ENCODE data around the gene CHD2. TPM values are rescaled to one million over a fixed set of nuclear protein-coding genes. Genes with fewer than 3 reads are reported as not detected.
"Not testable (repeated sequence)": the region's sequence is repeated elsewhere in the genome, so short reads cannot be mapped to it uniquely, and the experiment has no call there.

Gene CHD2
- total RNA-seq, 1 donor from 2014 or later: 89.9 TPM

- Mint-ChIP-seq H3K9me3 (ENCODE audit: unreplicated experiment) (no peaks in the 10 kb centered on the region), H3K36me3 (ENCODE audit: unreplicated experiment) (no peaks in the 10 kb centered on the region), H3K27me3 (ENCODE audit: unreplicated experiment) (no peaks in the 10 kb centered on the region), H3K27ac (ENCODE audit: unreplicated experiment) (peak overlapping the region; percentile 67), H3K4me1 (ENCODE audit: unreplicated experiment) (peaks cover 14% of the 10 kb centered on the region), H3K4me3 (ENCODE audit: unreplicated experiment) (no peak overlapping the region)
- no peak for TF ChIP-seq CTCF (IDR thresholded peaks at IDR 0.05)
- no peak for DNase-seq (ENCODE audit: extremely low spot score, unreplicated experiment)
Measured at GRCh38 chr15:92869263-92869940, 30.7 kb upstream of the CHD2 start.

- TF ChIP-seq CTCF (IDR thresholded peaks at IDR 0.05): no peak
- H3K36me3 Mint-ChIP-seq (ENCODE audit: unreplicated experiment): no peaks in the 10 kb centered on the region
- no peak overlapping the region for H3K27ac Mint-ChIP-seq (ENCODE audit: unreplicated experiment)
- no peak overlapping the region for H3K4me3 Mint-ChIP-seq (ENCODE audit: unreplicated experiment)
- H3K9me3 Mint-ChIP-seq (ENCODE audit: unreplicated experiment): no peaks in the 10 kb centered on the region
- DNase-seq (ENCODE audit: extremely low spot score, unreplicated experiment): peak; percentile 27
- H3K27me3 Mint-ChIP-seq (ENCODE audit: unreplicated experiment): no peaks in the 10 kb centered on the region
- peaks cover 14% of the 10 kb centered on the region for H3K4me1 Mint-ChIP-seq (ENCODE audit: unreplicated experiment)
Measured at GRCh38 chr15:92870010-92870591, 30.0 kb upstream of the CHD2 start.

GRCh38 chr15:92872967-92873366, 27.2 kb upstream of the CHD2 start:
- not testable (repeated sequence) for H3K27ac Mint-ChIP-seq (ENCODE audit: unreplicated experiment); H3K36me3 Mint-ChIP-seq (ENCODE audit: unreplicated experiment); H3K9me3 Mint-ChIP-seq (ENCODE audit: unreplicated experiment); H3K27me3 Mint-ChIP-seq (ENCODE audit: unreplicated experiment); H3K4me3 Mint-ChIP-seq (ENCODE audit: unreplicated experiment)
- H3K4me1 Mint-ChIP-seq (ENCODE audit: unreplicated experiment): peaks cover 14% of the 10 kb centered on the region
- peak; percentile 42 for DNase-seq (ENCODE audit: extremely low spot score, unreplicated experiment)

GRCh38 chr15:92877000-92877399, 23.1 kb upstream of the CHD2 start:
- Mint-ChIP-seq H3K4me1 (ENCODE audit: unreplicated experiment) (peaks cover 14% of the 10 kb centered on the region), H3K4me3 (ENCODE audit: unreplicated experiment) (no peak overlapping the region), H3K9me3 (ENCODE audit: unreplicated experiment) (no peaks in the 10 kb centered on the region), H3K36me3 (ENCODE audit: unreplicated experiment) (no peaks in the 10 kb centered on the region), H3K27ac (ENCODE audit: unreplicated experiment) (no peak overlapping the region), H3K27me3 (ENCODE audit: unreplicated experiment) (no peaks in the 10 kb centered on the region)
- no peak for DNase-seq (ENCODE audit: extremely low spot score, unreplicated experiment)
- TF ChIP-seq CTCF (IDR thresholded peaks at IDR 0.05): no peak

- no peak overlapping the region for H3K4me3 Mint-ChIP-seq (ENCODE audit: unreplicated experiment)
- no peaks in the 10 kb centered on the region for H3K36me3 Mint-ChIP-seq (ENCODE audit: unreplicated experiment)
- no peak for DNase-seq (ENCODE audit: extremely low spot score, unreplicated experiment)
- peaks cover 17% of the 10 kb centered on the region for H3K4me1 Mint-ChIP-seq (ENCODE audit: unreplicated experiment)
- no peak overlapping the region for H3K27ac Mint-ChIP-seq (ENCODE audit: unreplicated experiment)
- H3K9me3 Mint-ChIP-seq (ENCODE audit: unreplicated experiment): no peaks in the 10 kb centered on the region
- no peaks in the 10 kb centered on the region for H3K27me3 Mint-ChIP-seq (ENCODE audit: unreplicated experiment)
- TF ChIP-seq CTCF (IDR thresholded peaks at IDR 0.05): no peak
Measured at GRCh38 chr15:92877416-92877815, 22.7 kb upstream of the CHD2 start.

Measured in osteocyte (in vitro differentiated cells).